IMR-90 (cell line): ENCODE data around the gene UBE2B. TPM values are rescaled to one million over a fixed set of nuclear protein-coding genes. Genes with fewer than 3 reads are reported as not detected.

ENCODE experiments used
- ATAC-seq: fragments of 200-7000 bp; cut with Tn5 transposase; 2 replicates; pipeline ENCODE4 v1.9.1; 2020; ENCODE audit warnings: low read depth, mild to moderate bottlenecking, moderate library complexity
- BruUV-seq: library from RNA; stranded (reverse); fragments of 400-500 nt; replicated peaks from 2 replicates; lab custom pipeline; 2021; lab: Mats Ljungman, UMichigan
- CTCF ChIA-PET: fragments of 300-600 bp; formaldehyde crosslinking; extraction: SDS; loops from one replicate; lab custom pipeline; 2021; ENCODE audit warnings: antibody characterized with exemption; lab: Yijun Ruan, JAX
- POLR2A ChIA-PET: fragments of 300-600 bp; sonication (Branson Sonifier 250); formaldehyde crosslinking; loops from one replicate; lab custom pipeline; 2022; ENCODE audit warnings: antibody characterized with exemption; ENCODE audit not compliant: unreplicated experiment; lab: Charles Lee
- DNase-seq: peaks from one replicate; pipeline ENCODE4 v3.0.0; 2013
- H2AFZ ChIP-seq: replicated peaks from 2 replicates; pipeline ENCODE3; 2013; ENCODE audit warnings: low read length, mild to moderate bottlenecking; ENCODE audit not compliant: poor library complexity
- H2AK5ac ChIP-seq: 2 replicates; pipeline ENCODE4 v1.6.1; 2013; ENCODE audit warnings: low read depth, low read length, inconsistent platforms
- H2AK9ac ChIP-seq: replicated peaks from 2 replicates; pipeline ENCODE3; 2013; ENCODE audit warnings: mild to moderate bottlenecking, low read depth, low read length, moderate library complexity; ENCODE audit not compliant: poor library complexity
- H2BK120ac ChIP-seq: 2 replicates; pipeline ENCODE4 v1.6.1; 2013; ENCODE audit warnings: low read depth, low read length, inconsistent platforms
- H2BK15ac ChIP-seq: 3 replicates; pipeline ENCODE4 v1.6.1; 2013; ENCODE audit warnings: low read depth, low read length, inconsistent platforms
- H2BK20ac ChIP-seq: 2 replicates; pipeline ENCODE4 v1.6.1; 2013; ENCODE audit warnings: low read depth, mild to moderate bottlenecking, inconsistent platforms, low read length, moderate library complexity
- H2BK5ac ChIP-seq: 2 replicates; pipeline ENCODE4 v1.6.1; 2013; ENCODE audit warnings: mild to moderate bottlenecking, low read depth, low read length, inconsistent platforms; ENCODE audit not compliant: poor library complexity, severe bottlenecking
- H3K14ac ChIP-seq: replicated peaks from 2 replicates; pipeline ENCODE4 v1.6.1; 2013; ENCODE audit warnings: low read depth, low read length, inconsistent platforms
- H3K18ac ChIP-seq: 2 replicates; pipeline ENCODE4 v1.6.1; 2013; ENCODE audit warnings: low read depth, low read length, control low read depth
- H3K23ac ChIP-seq: 2 replicates; pipeline ENCODE4 v1.6.1; 2013; ENCODE audit warnings: low read depth, low read length, inconsistent platforms
- H3K27ac ChIP-seq: 2 replicates; pipeline ENCODE4 v1.5.1; 2013; ENCODE audit warnings: mild to moderate bottlenecking, control low read depth, low read length; ENCODE audit not compliant: insufficient read depth
- H3K27me3 ChIP-seq: 2 replicates; pipeline ENCODE4 v1.6.1; 2013; ENCODE audit warnings: low read length; ENCODE audit not compliant: control insufficient read depth, insufficient read depth
- H3K36me3 ChIP-seq: 2 replicates; pipeline ENCODE4 v1.6.1; 2013; ENCODE audit warnings: low read length, mixed read lengths; ENCODE audit not compliant: control insufficient read depth, insufficient read depth
- H3K4ac ChIP-seq: 2 replicates; pipeline ENCODE4 v1.6.1; 2013; ENCODE audit warnings: low read depth, low read length, inconsistent platforms
- H3K4me1 ChIP-seq: 2 replicates; pipeline ENCODE4 v1.6.1; 2013; ENCODE audit warnings: low read length, mixed read lengths; ENCODE audit not compliant: control insufficient read depth, insufficient read depth
- H3K4me2 ChIP-seq: 2 replicates; pipeline ENCODE4 v1.6.1; 2013; ENCODE audit warnings: low read depth, mild to moderate bottlenecking, control low read depth, low read length, moderate library complexity
- H3K4me3 ChIP-seq: 2 replicates; pipeline ENCODE4 v1.5.1; 2013; ENCODE audit warnings: low read depth, mild to moderate bottlenecking, control low read depth, low read length, moderate library complexity; ENCODE audit not compliant: insufficient read depth
- H3K56ac ChIP-seq: 2 replicates; pipeline ENCODE4 v1.6.1; 2013; ENCODE audit warnings: low read length, inconsistent platforms; ENCODE audit not compliant: insufficient read depth; ENCODE audit errors: extremely low read depth
- H3K79me1 ChIP-seq, 2 experiments: 2 replicates each; pipeline ENCODE4 v1.6.1; 2013; ENCODE audit warnings: low read length in 2 of 2, inconsistent platforms in 1 of 2, low read depth in 1 of 2
- H3K9ac ChIP-seq: 2 replicates; pipeline ENCODE4 v1.6.1; 2013; ENCODE audit warnings: low read depth, low read length, control low read depth
- H3K9me1 ChIP-seq: 2 replicates; pipeline ENCODE4 v1.6.1; 2013; ENCODE audit warnings: low read length, inconsistent platforms; ENCODE audit not compliant: insufficient read depth
- H3K9me3 ChIP-seq: 2 replicates; pipeline ENCODE4 v1.6.1; 2013; ENCODE audit warnings: low read length; ENCODE audit not compliant: control insufficient read depth, insufficient read depth
- H4K20me1 ChIP-seq: 2 replicates; pipeline ENCODE4 v1.6.1; 2013; ENCODE audit warnings: low read length, inconsistent platforms; ENCODE audit not compliant: insufficient read depth
- H4K5ac ChIP-seq: 2 replicates; pipeline ENCODE4 v1.6.1; 2013; ENCODE audit warnings: mild to moderate bottlenecking, low read depth, low read length, control low read depth
- H4K8ac ChIP-seq, 2 experiments: 2 replicates each; pipeline ENCODE4 v1.6.1; 2013; ENCODE audit warnings: low read depth in 2 of 2, low read length in 2 of 2, control low read depth in 1 of 2, inconsistent platforms in 1 of 2
- H4K91ac ChIP-seq: 2 replicates; pipeline ENCODE4 v1.6.1; 2013; ENCODE audit warnings: low read depth, low read length, inconsistent platforms; ENCODE audit not compliant: insufficient read depth
- CHD1 ChIP-seq: IDR thresholded peaks from 2 replicates; pipeline ENCODE4 v1.6.1; 2012; ENCODE audit warnings: low read depth, low read length, improper control_type of control experiment
- MAFK ChIP-seq: IDR thresholded peaks from 2 replicates; pipeline ENCODE4 v1.6.1; 2012; ENCODE audit warnings: low read depth, low read length, improper control_type of control experiment
- RFX5 ChIP-seq: IDR thresholded peaks from 2 replicates; pipeline ENCODE4 v1.8.0; 2012; ENCODE audit warnings: low read depth, mild to moderate bottlenecking, low read length, moderate library complexity
- WGBS, 2 experiments: methylation state at CpG; one replicate each; pipeline versions ENCODE4 v1.1.5 to v1.1.7; 2013; ENCODE audit warnings: missing lambda C conversion rate in 2 of 2; ENCODE audit not compliant: insufficient read length in 1 of 2; ENCODE audit errors: extremely low coverage in 2 of 2; 5-methylcytosine and 5-hydroxymethylcytosine counted together
- dilution Hi-C: fragments of 300-500 bp; cut with HindIII; formaldehyde crosslinking; loops from one replicate; pipeline ENCODE4 v1.14.3; 2018; ENCODE audit warnings: low sequenced_read_pairs; ENCODE audit not compliant: unreplicated experiment
- in situ Hi-C: fragments of 300-500 bp; cut with MboI; formaldehyde crosslinking; loops from 3 replicates; pipeline ENCODE4 v1.14.3; 2019; ENCODE audit warnings: low sequenced_read_pairs, inconsistent platforms, mixed read lengths
- intact Hi-C: fragments of 100-400 bp; cut with micrococcal nuclease; formaldehyde crosslinking; loops from 2 replicates; pipeline ENCODE4 v1.10.0; 2022
- polyA plus RNA-seq, 3 experiments: library from polyadenylated mRNA; depleted of rRNA; stranded (reverse); fragments of >200 nt; gene quantifications; 2 replicates each; pipeline ENCODE4 v1.2.3, GENCODE V29; 2012; ENCODE audit warnings: low replicate concordance in 1 of 3
- total RNA-seq: library from RNA; depleted of rRNA; stranded (reverse); fragments of >200 nt; gene quantifications from 2 replicates; pipeline ENCODE4 v1.2.3, GENCODE V29; 2012

UBE2B gene
- total and polyA plus RNA-seq, 2 of the 4 experiments (the other 2 are of a cell fraction): 6.3 to 46.0 TPM

DNA sequence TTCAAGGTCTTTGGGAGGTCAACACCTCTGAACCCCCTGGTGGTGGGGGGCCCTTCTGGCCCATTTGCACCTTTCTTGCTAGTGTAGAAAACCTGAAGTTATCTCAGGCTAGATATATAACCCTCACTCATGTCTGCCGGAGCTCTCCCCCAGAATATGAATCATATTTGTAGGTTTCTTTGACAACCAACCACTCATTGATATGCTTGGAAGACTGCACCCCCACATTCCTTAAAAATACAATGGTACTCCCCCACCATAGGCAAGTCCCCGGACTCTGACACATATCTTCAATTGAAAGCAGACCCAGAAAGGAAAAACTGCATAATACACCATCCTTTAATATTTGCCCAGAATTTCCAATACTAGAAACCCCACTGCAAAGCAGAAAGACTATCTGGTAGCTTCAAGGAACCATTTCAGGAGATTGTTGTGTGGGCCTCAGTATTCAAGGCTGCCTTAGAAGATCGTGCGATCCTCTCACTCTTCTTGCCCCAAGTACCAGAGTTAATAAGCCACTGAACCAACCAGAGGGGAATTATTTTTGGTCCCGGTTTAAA, 978 bp upstream of the UBE2B start:
- peak overlapping the region; percentile 43 for H2AK9ac ChIP-seq
- peak overlapping the region; percentile 26; the same call in 1 of the 2 replicates for H3K27ac ChIP-seq
- H3K4me3 ChIP-seq: peak overlapping the region; percentile 93
- peak overlapping the region; percentile 34; the same call in 1 of the 2 replicates for H4K5ac ChIP-seq
- H4K20me1 ChIP-seq: peaks cover 31% of the 10 kb centered on the region
- POLR2A ChIA-PET: no interaction called here
- H3K36me3 ChIP-seq: peaks cover 4% of the 10 kb centered on the region; the same call in 1 of the 2 replicates
- peak; percentile 3 for ATAC-seq
- H3K9me1 ChIP-seq: peaks cover 4% of the 10 kb centered on the region; the same call in 1 of the 2 replicates
- no peaks in the 10 kb centered on the region for H3K27me3 ChIP-seq
- H3K79me1 ChIP-seq: peaks cover 23 to 46% of the 10 kb centered on the region in 2 experiments
- H2BK20ac ChIP-seq: peak overlapping the region; percentile 23; the same call in 1 of the 2 replicates
- H3K4ac ChIP-seq: peak overlapping the region; percentile 37
- no peak for DNase-seq
- peak overlapping the region; percentile 30; the same call in 1 of the 2 replicates for H2AK5ac ChIP-seq
- WGBS, 2 experiments: no CpG with 5 or more reads among the region's 5 CpGs
- BruUV-seq: TSS peak; percentile 56
- H3K9ac ChIP-seq: peak overlapping the region; percentile 56
- peak overlapping the region; percentile 65; the same call in 1 of the 2 replicates for H3K14ac ChIP-seq
- CTCF ChIA-PET: interaction anchor here (0.6 kb wide), 1 partner anchor 217 kb away, joined by 3 read pairs; no protein-coding TSS in a partner anchor
- H3K56ac ChIP-seq: peak overlapping the region; percentile 74; the same call in 1 of the 2 replicates
- no peak overlapping the region for H2BK15ac ChIP-seq
- H4K91ac ChIP-seq: peak overlapping the region; percentile 34; the same call in 1 of the 2 replicates
- dilution Hi-C loops: no loop called here
- H3K23ac ChIP-seq: peak overlapping the region; percentile 66; the same call in 1 of the 2 replicates
- no peaks in the 10 kb centered on the region for H3K4me1 ChIP-seq
- H2BK120ac ChIP-seq: 0 out of 2 replicates have a peak overlapping the region, but pooled peaks have one; percentile 6
- peak overlapping the region; percentile 26 to 91 for H4K8ac ChIP-seq
- intact Hi-C loops: no loop called here
- no peak overlapping the region; the same call in 1 of the 2 replicates for H3K18ac ChIP-seq
- TF ChIP-seq CHD1: no peak
- no peak for TF ChIP-seq RFX5
- TF ChIP-seq MAFK: no peak
- in situ Hi-C loops: no loop called here
- no peaks in the 10 kb centered on the region for H3K9me3 ChIP-seq
- peak overlapping the region; percentile 38 for H2BK5ac ChIP-seq
- peak overlapping the region; percentile 83 for H3K4me2 ChIP-seq
- peak overlapping the region; percentile 95 for H2AFZ ChIP-seq
